AG20443 (cell line): Measurements from ENCODE around the gene PRKN.
A peak's percentile ranks its signal among the peaks of the same experiment; 100 is the strongest.
"Not testable (repeated sequence)": the region's sequence is repeated elsewhere in the genome, so short reads cannot be mapped to it uniquely, and the experiment has no call there.

ENCODE experiments used
- DNase-seq: peaks from one replicate; pipeline ENCODE4 v3.0.0; 2012; ENCODE audit warnings: low spot score, mixed read lengths

Gene PRKN

GRCh38 chr6:161544801-161545480 lies 1182.6 kb downstream of the PRKN start:
- no peak for DNase-seq

GRCh38 chr6:161543684-161544309 lies 1183.8 kb downstream of the PRKN start:
- no peak for DNase-seq

- no peak for DNase-seq
Measured at GRCh38 chr6:161542346-161542980, 1185.1 kb downstream of the PRKN start.

- no peak for DNase-seq
Measured at GRCh38 chr6:161540532-161540931, 1187.0 kb downstream of the PRKN start.

- no peak for DNase-seq
Measured at GRCh38 chr6:161536224-161536630, 1191.3 kb downstream of the PRKN start.

GRCh38 chr6:161534264-161534873 lies 1193.2 kb downstream of the PRKN start:
- DNase-seq: no peak

- no peak for DNase-seq
Measured at GRCh38 chr6:161533266-161533665, 1194.3 kb downstream of the PRKN start.

- no peak for DNase-seq
Measured at GRCh38 chr6:161532536-161532935, 1195.0 kb downstream of the PRKN start.

GRCh38 chr6:161526794-161527193 lies 1200.8 kb downstream of the PRKN start:
- DNase-seq: no peak

GRCh38 chr6:161523362-161523761 lies 1204.2 kb downstream of the PRKN start:
- no peak for DNase-seq

GRCh38 chr6:161522276-161522675 lies 1205.3 kb downstream of the PRKN start:
- DNase-seq: no peak

GRCh38 chr6:161511447-161512095 lies 1216.0 kb downstream of the PRKN start:
- DNase-seq: no peak

GRCh38 chr6:161508341-161508740 lies 1219.2 kb downstream of the PRKN start:
- DNase-seq: no peak

GRCh38 chr6:161507375-161507774 lies 1220.2 kb downstream of the PRKN start:
- no peak for DNase-seq

- no peak for DNase-seq
Measured at GRCh38 chr6:161503570-161503969, 1224.0 kb downstream of the PRKN start.

GRCh38 chr6:161498881-161499280 lies 1228.7 kb downstream of the PRKN start:
- DNase-seq: no peak

GRCh38 chr6:161498359-161498758 lies 1229.2 kb downstream of the PRKN start:
- no peak for DNase-seq

GRCh38 chr6:161496941-161497340 lies 1230.6 kb downstream of the PRKN start:
- DNase-seq: no peak

GRCh38 chr6:161496271-161496670 lies 1231.3 kb downstream of the PRKN start:
- DNase-seq: not testable (repeated sequence)

- no peak for DNase-seq
Measured at GRCh38 chr6:161494566-161494965, 1233.0 kb downstream of the PRKN start.

GRCh38 chr6:161493576-161494118 lies 1233.9 kb downstream of the PRKN start:
- peak; percentile 20 for DNase-seq
